ENCODE results near the gene DACT3.

DNA sequence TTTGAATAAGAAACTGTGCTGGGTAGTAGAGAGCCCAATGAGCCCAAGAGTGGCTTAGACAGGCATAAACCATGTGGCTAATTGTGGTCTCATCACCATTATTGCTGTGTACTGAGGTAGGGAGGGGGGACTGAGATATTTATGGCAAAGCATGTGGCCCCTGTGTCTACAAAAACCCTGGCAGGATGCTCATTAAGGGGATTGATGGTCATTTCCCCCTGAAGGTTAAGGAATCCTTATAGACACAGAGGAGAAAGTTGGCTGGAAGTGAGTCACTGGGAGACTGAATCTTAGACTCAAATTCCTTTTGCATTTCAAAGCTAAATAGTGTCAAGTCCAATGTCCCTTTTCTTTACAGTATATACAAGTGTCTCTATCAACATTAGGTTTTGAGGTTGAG, 9.8 kb upstream of the DACT3 start:
- TF ChIP-seq RXRA (IDR thresholded peaks at IDR 0.05; ENCODE audit: borderline replicate concordance, low read depth) (no peak), CTCF (IDR thresholded peaks at IDR 0.05) (no peak)

Measured in SK-N-SH (cell line).